ENCODE data around the gene PRKN.

PRKN gene

DNA sequence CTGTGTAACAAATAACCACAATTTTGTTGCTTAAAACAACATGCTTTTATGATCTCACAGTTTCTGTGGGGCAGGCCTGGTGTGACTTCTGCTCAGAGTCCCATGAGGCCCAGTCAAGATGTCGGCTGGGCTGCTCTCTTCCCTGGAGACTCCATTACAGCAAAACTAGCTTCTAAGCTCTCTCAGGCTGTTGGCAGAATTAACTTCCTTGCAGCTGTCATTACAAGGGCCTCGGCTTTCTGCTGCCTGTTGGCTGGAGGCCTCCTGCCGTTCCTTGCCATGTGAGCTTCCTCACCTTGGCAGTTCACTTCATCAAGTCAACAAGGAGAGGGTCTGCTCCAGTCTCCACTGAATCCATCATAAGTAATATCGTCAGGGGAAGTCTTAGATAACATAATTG lies 659.2 kb downstream of the PRKN start (continued):
- TF ChIP-seq, protein P1, sequence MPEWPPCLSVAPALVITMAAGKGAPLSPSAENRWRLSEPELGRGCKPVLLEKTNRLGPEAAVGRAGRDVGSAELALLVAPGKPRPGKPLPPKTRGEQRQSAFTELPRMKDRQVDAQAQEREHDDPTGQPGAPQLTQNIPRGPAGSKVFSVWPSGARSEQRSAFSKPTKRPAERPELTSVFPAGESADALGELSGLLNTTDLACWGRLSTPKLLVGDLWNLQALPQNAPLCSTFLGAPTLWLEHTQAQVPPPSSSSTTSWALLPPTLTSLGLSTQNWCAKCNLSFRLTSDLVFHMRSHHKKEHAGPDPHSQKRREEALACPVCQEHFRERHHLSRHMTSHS (tag by site-specific recombination; IDR thresholded peaks at IDR 0.05), result no peak
- TF ChIP-seq MYNN (tag by site-specific recombination; IDR thresholded peaks at IDR 0.05; ENCODE audit: borderline replicate concordance), result no peak
- no peak for TF ChIP-seq ZNF404 (tag by site-specific recombination; IDR thresholded peaks at IDR 0.05)

DNA sequence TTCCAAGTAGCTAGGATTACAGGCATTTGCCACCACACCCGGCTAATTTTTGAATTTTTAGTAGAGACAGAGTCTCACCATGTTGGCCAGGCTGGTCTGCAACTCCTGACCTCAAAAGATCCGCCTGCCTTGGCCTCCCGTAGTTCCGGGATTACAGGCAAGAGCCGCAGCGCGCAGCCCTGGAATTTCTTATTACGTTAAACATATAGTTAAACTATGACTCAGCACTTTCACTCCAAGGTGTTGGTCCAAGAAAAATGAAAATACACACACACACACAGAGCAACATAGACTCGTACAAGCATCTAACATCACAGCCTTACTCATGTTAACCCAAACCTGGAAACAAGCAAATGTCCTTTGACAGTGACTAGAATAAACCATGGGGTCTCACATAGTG lies 663.9 kb downstream of the PRKN start:
- CTCF ChIA-PET, result interaction anchor here (0.6 kb wide), 1 partner anchor 866 kb away, joined by 3 read pairs; no protein-coding TSS in a partner anchor
- H3K27ac ChIP-seq (ENCODE audit: extremely low read depth, low read depth, low read length), result no peak overlapping the region
- no peaks in the 10 kb centered on the region for H3K4me1 ChIP-seq (ENCODE audit: control insufficient read depth, insufficient read depth, low read length)
- H3K4me3 ChIP-seq (ENCODE audit: low read depth, low read length), result no peak overlapping the region
- POLR2A ChIA-PET, result no interaction called here
- H3K9me3 ChIP-seq (ENCODE audit: control insufficient read depth, insufficient read depth, low read depth, low read length), result no peaks in the 10 kb centered on the region
- TF ChIP-seq GLI4 (tag by site-specific recombination; IDR thresholded peaks at IDR 0.05), result no peak
- no peak for TF ChIP-seq ZNF560 (tag by site-specific recombination; IDR thresholded peaks at IDR 0.05; ENCODE audit: borderline replicate concordance)
- no peak for TF ChIP-seq ZNF664 (tag by site-specific recombination; IDR thresholded peaks at IDR 0.05)
- no peak for TF ChIP-seq ZNF292 (tag by site-specific recombination; IDR thresholded peaks at IDR 0.05; ENCODE audit: borderline replicate concordance, low read depth)
- H3K36me3 ChIP-seq (ENCODE audit: control insufficient read depth in 2 of 2, insufficient read depth in 1 of 2, low read length in 2 of 2), result no peaks in the 10 kb centered on the region

DNA sequence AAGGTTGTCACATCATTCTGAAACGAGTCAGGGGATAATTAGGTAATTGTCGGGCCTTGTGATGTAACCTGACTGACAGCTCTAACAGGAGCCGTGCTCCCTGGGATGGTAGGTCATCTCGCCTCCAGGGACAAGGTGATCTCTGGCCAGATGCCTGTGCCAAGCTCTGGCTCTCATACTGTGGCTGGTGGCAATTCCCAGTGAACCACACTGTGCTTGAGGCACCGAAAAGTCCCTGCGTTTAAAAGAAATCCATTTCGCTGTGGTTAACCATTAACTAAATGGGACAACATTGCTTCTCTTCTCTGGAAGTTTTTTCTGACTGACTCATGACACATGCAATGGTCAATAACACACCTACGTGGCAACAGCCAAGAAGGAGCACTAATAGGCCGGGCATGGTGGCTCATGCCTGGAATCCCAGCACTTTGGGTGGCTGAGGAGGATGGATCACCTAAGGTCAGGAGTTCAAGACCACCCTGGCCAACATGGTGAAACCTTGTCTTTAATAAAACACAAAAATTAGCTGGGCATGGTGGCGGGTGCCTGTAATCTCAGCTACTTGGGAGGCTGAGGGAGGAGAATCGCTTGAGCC lies 669.2 kb downstream of the PRKN start:
- no peak overlapping the region for H3K27ac ChIP-seq (ENCODE audit: extremely low read depth, low read depth, low read length)
- H3K4me3 ChIP-seq (ENCODE audit: low read depth, low read length), result no peak overlapping the region
- TF ChIP-seq, protein P2, sequence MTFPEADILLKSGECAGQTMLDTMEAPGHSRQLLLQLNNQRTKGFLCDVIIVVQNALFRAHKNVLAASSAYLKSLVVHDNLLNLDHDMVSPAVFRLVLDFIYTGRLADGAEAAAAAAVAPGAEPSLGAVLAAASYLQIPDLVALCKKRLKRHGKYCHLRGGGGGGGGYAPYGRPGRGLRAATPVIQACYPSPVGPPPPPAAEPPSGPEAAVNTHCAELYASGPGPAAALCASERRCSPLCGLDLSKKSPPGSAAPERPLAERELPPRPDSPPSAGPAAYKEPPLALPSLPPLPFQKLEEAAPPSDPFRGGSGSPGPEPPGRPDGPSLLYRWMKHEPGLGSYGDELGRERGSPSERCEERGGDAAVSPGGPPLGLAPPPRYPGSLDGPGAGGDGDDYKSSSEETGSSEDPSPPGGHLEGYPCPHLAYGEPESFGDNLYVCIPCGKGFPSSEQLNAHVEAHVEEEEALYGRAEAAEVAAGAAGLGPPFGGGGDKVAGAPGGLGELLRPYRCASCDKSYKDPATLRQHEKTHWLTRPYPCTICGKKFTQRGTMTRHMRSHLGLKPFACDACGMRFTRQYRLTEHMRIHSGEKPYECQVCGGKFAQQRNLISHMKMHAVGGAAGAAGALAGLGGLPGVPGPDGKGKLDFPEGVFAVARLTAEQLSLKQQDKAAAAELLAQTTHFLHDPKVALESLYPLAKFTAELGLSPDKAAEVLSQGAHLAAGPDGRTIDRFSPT (tag by site-specific recombination; IDR thresholded peaks at IDR 0.05), result no peak
- TF ChIP-seq ZNF670 (tag by site-specific recombination; IDR thresholded peaks at IDR 0.05; ENCODE audit: low read depth) (no peak), ZNF558 (tag by site-specific recombination; IDR thresholded peaks at IDR 0.05) (no peak), ZNF248 (tag by site-specific recombination; IDR thresholded peaks at IDR 0.05) (no peak), ZNF211 (tag by site-specific recombination; IDR thresholded peaks at IDR 0.05; ENCODE audit: low read depth) (no peak), ZNF544 (tag by site-specific recombination; IDR thresholded peaks at IDR 0.05) (no peak), ZNF114 (tag by site-specific recombination; IDR thresholded peaks at IDR 0.05) (no peak), FEZF1 (tag by site-specific recombination; IDR thresholded peaks at IDR 0.05) (no peak), ZNF24 (tag by site-specific recombination; IDR thresholded peaks at IDR 0.05) (no peak), ZNF157 (tag by site-specific recombination; IDR thresholded peaks at IDR 0.05) (no peak), ZNF76 (tag by site-specific recombination; IDR thresholded peaks at IDR 0.05; ENCODE audit: borderline replicate concordance, low read depth) (no peak), EGR2 (tag by site-specific recombination; IDR thresholded peaks at IDR 0.05; ENCODE audit: low read depth) (no peak)
- TF ChIP-seq, protein P3, sequence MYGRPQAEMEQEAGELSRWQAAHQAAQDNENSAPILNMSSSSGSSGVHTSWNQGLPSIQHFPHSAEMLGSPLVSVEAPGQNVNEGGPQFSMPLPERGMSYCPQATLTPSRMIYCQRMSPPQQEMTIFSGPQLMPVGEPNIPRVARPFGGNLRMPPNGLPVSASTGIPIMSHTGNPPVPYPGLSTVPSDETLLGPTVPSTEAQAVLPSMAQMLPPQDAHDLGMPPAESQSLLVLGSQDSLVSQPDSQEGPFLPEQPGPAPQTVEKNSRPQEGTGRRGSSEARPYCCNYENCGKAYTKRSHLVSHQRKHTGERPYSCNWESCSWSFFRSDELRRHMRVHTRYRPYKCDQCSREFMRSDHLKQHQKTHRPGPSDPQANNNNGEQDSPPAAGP (tag by site-specific recombination; IDR thresholded peaks at IDR 0.05), result no peak

More for the DNA sequence above, 669.2 kb downstream of the PRKN start:
- H3K9me3 ChIP-seq (ENCODE audit: control insufficient read depth, insufficient read depth, low read depth, low read length), result no peaks in the 10 kb centered on the region
- ChIA-PET POLR2A (no interaction called here), CTCF (no interaction called here)
- no peaks in the 10 kb centered on the region for H3K36me3 ChIP-seq (ENCODE audit: control insufficient read depth in 2 of 2, insufficient read depth in 1 of 2, low read length in 2 of 2)
- H3K4me1 ChIP-seq (ENCODE audit: control insufficient read depth, insufficient read depth, low read length), result no peaks in the 10 kb centered on the region
